Measurements from ENCODE around the gene EYS.

The EYS gene

GRCh38 chr6:63872233-63872632, 1834.8 kb downstream of the EYS start:
- Histone ChIP-seq H3K27me3 (ENCODE audit: insufficient read depth, poor library complexity, severe bottlenecking) (no peaks in the 10 kb centered on the region), H3K9me3 (ENCODE audit: severe bottlenecking) (no peaks in the 10 kb centered on the region), H3K27ac (ENCODE audit: poor library complexity, severe bottlenecking) (no peak overlapping the region), H3K4me1 (ENCODE audit: insufficient read depth, poor library complexity, severe bottlenecking) (no peaks in the 10 kb centered on the region), H3K36me3 (ENCODE audit: low read depth) (no peaks in the 10 kb centered on the region), H3K4me3 (ENCODE audit: severe bottlenecking) (no peak overlapping the region)
- no peak for DNase-seq (ENCODE audit: low spot score)
- no peak for ATAC-seq (ENCODE audit: low read depth)
- TF ChIP-seq, protein P1, sequence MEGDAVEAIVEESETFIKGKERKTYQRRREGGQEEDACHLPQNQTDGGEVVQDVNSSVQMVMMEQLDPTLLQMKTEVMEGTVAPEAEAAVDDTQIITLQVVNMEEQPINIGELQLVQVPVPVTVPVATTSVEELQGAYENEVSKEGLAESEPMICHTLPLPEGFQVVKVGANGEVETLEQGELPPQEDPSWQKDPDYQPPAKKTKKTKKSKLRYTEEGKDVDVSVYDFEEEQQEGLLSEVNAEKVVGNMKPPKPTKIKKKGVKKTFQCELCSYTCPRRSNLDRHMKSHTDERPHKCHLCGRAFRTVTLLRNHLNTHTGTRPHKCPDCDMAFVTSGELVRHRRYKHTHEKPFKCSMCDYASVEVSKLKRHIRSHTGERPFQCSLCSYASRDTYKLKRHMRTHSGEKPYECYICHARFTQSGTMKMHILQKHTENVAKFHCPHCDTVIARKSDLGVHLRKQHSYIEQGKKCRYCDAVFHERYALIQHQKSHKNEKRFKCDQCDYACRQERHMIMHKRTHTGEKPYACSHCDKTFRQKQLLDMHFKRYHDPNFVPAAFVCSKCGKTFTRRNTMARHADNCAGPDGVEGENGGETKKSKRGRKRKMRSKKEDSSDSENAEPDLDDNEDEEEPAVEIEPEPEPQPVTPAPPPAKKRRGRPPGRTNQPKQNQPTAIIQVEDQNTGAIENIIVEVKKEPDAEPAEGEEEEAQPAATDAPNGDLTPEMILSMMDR (IDR thresholded peaks at IDR 0.05; ENCODE audit: poor library complexity, severe bottlenecking), result no peak

GRCh38 chr6:63868351-63868750, 1838.7 kb downstream of the EYS start:
- TF ChIP-seq, protein P1 (IDR thresholded peaks at IDR 0.05; ENCODE audit: poor library complexity, severe bottlenecking), result no peak
- no peaks in the 10 kb centered on the region for H3K9me3 ChIP-seq (ENCODE audit: severe bottlenecking)
- H3K4me1 ChIP-seq (ENCODE audit: insufficient read depth, poor library complexity, severe bottlenecking), result no peaks in the 10 kb centered on the region
- DNase-seq (ENCODE audit: low spot score) (no peak), ATAC-seq (ENCODE audit: low read depth) (no peak)
- no peaks in the 10 kb centered on the region for H3K36me3 ChIP-seq (ENCODE audit: low read depth)
- H3K27ac ChIP-seq (ENCODE audit: poor library complexity, severe bottlenecking), result no peak overlapping the region
- H3K4me3 ChIP-seq (ENCODE audit: severe bottlenecking), result no peak overlapping the region
- no peaks in the 10 kb centered on the region for H3K27me3 ChIP-seq (ENCODE audit: insufficient read depth, poor library complexity, severe bottlenecking)

GRCh38 chr6:63864671-63865318, 1842.2 kb downstream of the EYS start:
- no peak overlapping the region for H3K4me3 ChIP-seq (ENCODE audit: severe bottlenecking)
- H3K9me3 ChIP-seq (ENCODE audit: severe bottlenecking), result no peaks in the 10 kb centered on the region
- H3K27me3 ChIP-seq (ENCODE audit: insufficient read depth, poor library complexity, severe bottlenecking), result no peaks in the 10 kb centered on the region
- H3K27ac ChIP-seq (ENCODE audit: poor library complexity, severe bottlenecking), result no peak overlapping the region
- ATAC-seq (ENCODE audit: low read depth) (no peak), DNase-seq (ENCODE audit: low spot score) (no peak)
- peaks cover 9% of the 10 kb centered on the region for H3K4me1 ChIP-seq (ENCODE audit: insufficient read depth, poor library complexity, severe bottlenecking)
- TF ChIP-seq, protein P1 (IDR thresholded peaks at IDR 0.05; ENCODE audit: poor library complexity, severe bottlenecking), result no peak
- H3K36me3 ChIP-seq (ENCODE audit: low read depth), result no peaks in the 10 kb centered on the region

- DNase-seq (ENCODE audit: low spot score), result no peak
- no peak for ATAC-seq (ENCODE audit: low read depth)
- TF ChIP-seq, protein P1 (IDR thresholded peaks at IDR 0.05; ENCODE audit: poor library complexity, severe bottlenecking), result no peak
- Histone ChIP-seq H3K27ac (ENCODE audit: poor library complexity, severe bottlenecking) (no peak overlapping the region), H3K27me3 (ENCODE audit: insufficient read depth, poor library complexity, severe bottlenecking) (no peaks in the 10 kb centered on the region), H3K4me1 (ENCODE audit: insufficient read depth, poor library complexity, severe bottlenecking) (peaks cover 9% of the 10 kb centered on the region), H3K4me3 (ENCODE audit: severe bottlenecking) (no peak overlapping the region), H3K9me3 (ENCODE audit: severe bottlenecking) (no peaks in the 10 kb centered on the region), H3K36me3 (ENCODE audit: low read depth) (no peaks in the 10 kb centered on the region)
Observed at GRCh38 chr6:63864061-63864460, 1843.0 kb downstream of the EYS start.

DNA sequence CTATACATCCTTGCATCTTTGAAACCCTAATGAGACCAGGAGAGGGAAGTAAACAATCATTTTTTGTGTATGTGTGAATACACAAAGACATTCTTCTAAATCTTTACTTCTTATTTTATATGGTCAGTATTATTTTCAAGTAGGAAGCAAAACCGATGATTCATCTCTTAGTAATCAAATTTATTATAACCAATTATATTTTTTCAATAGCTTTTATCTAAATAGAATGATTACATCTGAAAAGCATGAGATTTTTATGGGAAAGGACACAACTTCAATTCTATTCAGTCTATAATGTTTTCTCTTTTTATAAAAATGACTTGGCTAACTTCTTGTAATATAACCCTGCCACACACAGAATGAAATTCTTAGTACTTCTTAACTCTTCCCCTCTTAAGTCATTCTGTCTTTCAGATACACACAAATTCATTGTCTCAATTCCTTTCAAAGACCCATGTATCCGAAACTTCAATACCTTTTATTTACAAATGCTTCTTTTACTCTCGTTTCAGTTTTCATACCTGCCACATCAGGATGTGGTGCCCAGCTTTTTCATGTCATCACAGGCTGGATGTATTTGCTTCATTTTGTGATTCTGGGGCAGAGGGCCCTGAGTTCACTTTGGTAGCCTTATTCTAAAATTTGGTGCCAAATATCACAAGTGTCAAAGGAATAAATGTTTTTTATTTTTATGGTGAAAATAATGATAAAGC, 1844.4 kb downstream of the EYS start:
- no peaks in the 10 kb centered on the region for H3K36me3 ChIP-seq (ENCODE audit: low read depth)
- peaks cover 9% of the 10 kb centered on the region for H3K4me1 ChIP-seq (ENCODE audit: insufficient read depth, poor library complexity, severe bottlenecking)
- H3K27me3 ChIP-seq (ENCODE audit: insufficient read depth, poor library complexity, severe bottlenecking), result no peaks in the 10 kb centered on the region
- TF ChIP-seq, protein P1 (IDR thresholded peaks at IDR 0.05; ENCODE audit: poor library complexity, severe bottlenecking), result no peak
- DNase-seq (ENCODE audit: low spot score) (no peak), ATAC-seq (ENCODE audit: low read depth) (no peak)
- H3K27ac ChIP-seq (ENCODE audit: poor library complexity, severe bottlenecking), result no peak overlapping the region
- H3K9me3 ChIP-seq (ENCODE audit: severe bottlenecking), result no peaks in the 10 kb centered on the region
- no peak overlapping the region for H3K4me3 ChIP-seq (ENCODE audit: severe bottlenecking)

Data from RWPE2 (cell line).